Left lung (tissue), 10 donors: ENCODE data around the gene RPF1. TPM values are rescaled to one million over a fixed set of nuclear protein-coding genes. Genes with fewer than 3 reads are reported as not detected.

ENCODE experiments used
- ATAC-seq: fragments of 200-7000 bp; cut with Tn5 transposase; one replicate; pipeline ENCODE4 v1.9.1; 2020; ENCODE audit warnings: moderate library complexity
- DNase-seq, 4 donors: peaks; one replicate each; pipeline ENCODE4 v3.0.0-alpha.2; 2013 to 2020
- H3K27ac ChIP-seq, 2 donors: fragments of 200-600 bp; sonication (generic) in 1 of 2; one replicate each; pipeline versions ENCODE4 v1.5.0 to v1.8.0; 2020 to 2021
- H3K27me3 ChIP-seq, 2 donors: fragments of 200-600 bp; sonication (generic) in 1 of 2; one replicate each; pipeline versions ENCODE4 v1.5.0 to v1.8.0; 2020 to 2021
- H3K36me3 ChIP-seq, 2 donors: fragments of 200-600 bp; sonication (generic) in 1 of 2; one replicate each; pipeline versions ENCODE4 v1.5.0 to v1.8.0; 2020 to 2021
- H3K4me1 ChIP-seq, 2 donors: fragments of 200-600 bp; one replicate each; pipeline ENCODE4 v1.8.0; 2021
- H3K4me3 ChIP-seq, 2 donors: fragments of 200-600 bp; sonication (generic) in 1 of 2; one replicate each; pipeline versions ENCODE4 v1.5.0 to v1.8.0; 2020 to 2021; ENCODE audit warnings: mild to moderate bottlenecking in 1 of 2
- H3K9me3 ChIP-seq, 2 donors: fragments of 200-600 bp; sonication (generic) in 1 of 2; one replicate each; pipeline versions ENCODE4 v1.5.0 to v1.8.0; 2020 to 2021
- CTCF ChIP-seq, 2 donors: fragments of 200-600 bp; sonication (generic) in 1 of 2; IDR thresholded peaks; one replicate each; pipeline versions ENCODE4 v1.5.0 to v1.8.0; 2021; ENCODE audit warnings: antibody characterized with exemption in 2 of 2
- intact Hi-C, 2 donors: fragments of 100-400 bp; cut with DNase I; formaldehyde crosslinking; loops; one replicate each; pipeline versions ENCODE4 v1.11.2 to v1.14.2; 2022
- polyA plus RNA-seq, 6 donors: library from polyadenylated mRNA; unstranded; fragments of 120-200 nt; gene quantifications; one replicate each; pipeline ENCODE4 v1.2.1, GENCODE V29; 2013; ENCODE audit not compliant: insufficient read length in 6 of 6
- total RNA-seq, 2 donors: library from RNA; stranded (reverse); fragmentation: NEBNext Ultra II Directional; extraction: Animal tissue kit (Norgen Biotek cat#: 25700); gene quantifications; one replicate each; pipeline ENCODE4 v1.2.1, GENCODE V29; 2021
- donor health status: DM: no; HTN: yes; CAD: no.
- donor health status: DM: no; HTN: no; CAD: no.

RPF1 gene
- total and polyA plus RNA-seq, 8 donors, result 20.6 to 41.1 (median 37.6) TPM

GRCh38 chr1:84492726-84493125 is 13.7 kb downstream of the RPF1 start:
- H3K4me1 ChIP-seq, result peaks cover 0 to 6% of the 10 kb centered on the region in 2 donors
- H3K27ac ChIP-seq, result no peak overlapping the region
- H3K27me3 ChIP-seq, result no peaks in the 10 kb centered on the region
- no peak for DNase-seq
- H3K9me3 ChIP-seq, result no peaks in the 10 kb centered on the region
- ATAC-seq, result peak; percentile 50
- TF ChIP-seq CTCF (IDR thresholded peaks at IDR 0.05), result no peak
- H3K4me3 ChIP-seq, result no peak overlapping the region
- H3K36me3 ChIP-seq, result peaks cover 0 to 83% of the 10 kb centered on the region in 2 donors
- intact Hi-C loops, result no loop called here

- TF ChIP-seq CTCF (IDR thresholded peaks at IDR 0.05), result no peak
- Histone ChIP-seq H3K9me3 (no peaks in the 10 kb centered on the region), H3K4me1 (no peaks in the 10 kb centered on the region), H3K27me3 (no peaks in the 10 kb centered on the region), H3K36me3 (peaks cover 0 to 93% of the 10 kb centered on the region in 2 donors), H3K27ac (no peak overlapping the region), H3K4me3 (no peak overlapping the region)
- DNase-seq, result no peak
- intact Hi-C loops, result no loop called here
- no peak for ATAC-seq
Observed at GRCh38 chr1:84493747-84494146, 14.7 kb downstream of the RPF1 start.

- Histone ChIP-seq H3K4me3 (no peak overlapping the region), H3K9me3 (no peaks in the 10 kb centered on the region), H3K36me3 (peaks cover 0 to 96% of the 10 kb centered on the region in 2 donors), H3K4me1 (peaks cover 6 to 18% of the 10 kb centered on the region in 2 donors), H3K27me3 (no peaks in the 10 kb centered on the region), H3K27ac (no peak overlapping the region)
- DNase-seq (no peak), ATAC-seq (no peak)
- intact Hi-C loops, result no loop called here
- TF ChIP-seq CTCF (IDR thresholded peaks at IDR 0.05), result no peak
Observed at GRCh38 chr1:84496498-84496897, 17.4 kb downstream of the RPF1 start.

- H3K9me3 ChIP-seq, result no peaks in the 10 kb centered on the region
- H3K36me3 ChIP-seq, result peaks cover 0 to 96% of the 10 kb centered on the region in 2 donors
- no peak for ATAC-seq
- no peak for DNase-seq
- peaks cover 9 to 31% of the 10 kb centered on the region in 2 donors for H3K4me1 ChIP-seq
- H3K27me3 ChIP-seq, result no peaks in the 10 kb centered on the region
- no peak overlapping the region for H3K4me3 ChIP-seq
- no peak for TF ChIP-seq CTCF (IDR thresholded peaks at IDR 0.05)
- no peak overlapping the region for H3K27ac ChIP-seq
- intact Hi-C loops, result no loop called here
Observed at GRCh38 chr1:84497631-84498275, 18.7 kb downstream of the RPF1 start.

- DNase-seq (no peak), ATAC-seq (no peak)
- no peaks in the 10 kb centered on the region for H3K9me3 ChIP-seq
- no peak overlapping the region for H3K27ac ChIP-seq
- no peak for TF ChIP-seq CTCF (IDR thresholded peaks at IDR 0.05)
- peak overlapping the region in 1 of 2 donors; percentile 85 for H3K4me3 ChIP-seq
- H3K4me1 ChIP-seq, result peaks cover 21 to 64% of the 10 kb centered on the region in 2 donors
- peaks cover 0 to 45% of the 10 kb centered on the region in 2 donors for H3K36me3 ChIP-seq
- intact Hi-C loops, result no loop called here
- H3K27me3 ChIP-seq, result no peaks in the 10 kb centered on the region
Observed at GRCh38 chr1:84502927-84503326, 23.9 kb downstream of the RPF1 start.
